ENCODE results near the gene SEZ6. TPM values are rescaled to one million over a fixed set of nuclear protein-coding genes. Genes with fewer than 3 reads are reported as not detected.

SEZ6 gene
- total RNA-seq, 2 donors from 2014 or later: 0.12 to 0.31 TPM

DNA sequence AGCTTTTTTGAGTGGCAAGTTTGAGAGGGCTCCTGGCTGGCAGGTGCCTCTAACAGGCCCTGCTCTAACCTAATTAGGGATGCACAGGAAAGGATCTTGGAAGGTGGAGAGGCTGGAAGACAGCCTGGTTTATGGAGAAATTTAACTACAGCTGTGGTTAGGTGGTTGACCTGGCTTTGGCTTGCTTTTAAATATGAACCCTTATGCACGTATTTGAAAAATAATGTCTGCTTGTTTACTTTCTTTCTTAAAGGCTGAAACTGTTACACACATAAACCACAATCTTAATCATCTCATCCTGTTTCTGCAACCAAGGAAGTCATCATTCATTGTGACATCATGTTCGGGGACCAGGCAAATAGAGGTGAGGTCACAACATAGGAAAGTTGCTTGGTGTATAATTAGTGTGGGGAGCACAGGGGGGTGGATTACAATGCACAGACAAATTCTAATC is 79.9 kb downstream of the SEZ6 start:
- intact Hi-C loops (cut with DNase I): no loop called here
- peak; percentile 48 to 85 for ATAC-seq
- DNase-seq: no peak

DNA sequence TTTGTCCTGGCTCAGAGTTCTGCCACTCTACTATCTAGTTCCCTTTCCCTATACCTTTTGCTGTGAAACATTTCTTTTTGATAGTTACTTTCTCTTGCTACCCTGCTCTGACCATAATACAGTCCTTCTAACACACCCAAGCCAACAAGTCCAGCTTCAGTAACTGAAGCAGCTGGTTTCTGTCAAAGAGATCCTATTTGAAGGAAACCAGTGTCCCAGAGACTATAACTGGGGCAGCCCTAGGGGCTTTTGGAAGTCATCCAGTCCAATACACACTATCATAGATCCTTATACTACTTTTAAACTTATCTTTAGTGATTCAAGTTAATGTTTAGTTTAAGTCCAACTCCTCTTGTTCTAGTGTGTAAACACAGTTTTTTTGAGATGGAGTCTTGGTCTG is 85.6 kb downstream of the SEZ6 start:
- ATAC-seq (no peak), DNase-seq (no peak)
- intact Hi-C loops (cut with DNase I): no loop called here

DNA sequence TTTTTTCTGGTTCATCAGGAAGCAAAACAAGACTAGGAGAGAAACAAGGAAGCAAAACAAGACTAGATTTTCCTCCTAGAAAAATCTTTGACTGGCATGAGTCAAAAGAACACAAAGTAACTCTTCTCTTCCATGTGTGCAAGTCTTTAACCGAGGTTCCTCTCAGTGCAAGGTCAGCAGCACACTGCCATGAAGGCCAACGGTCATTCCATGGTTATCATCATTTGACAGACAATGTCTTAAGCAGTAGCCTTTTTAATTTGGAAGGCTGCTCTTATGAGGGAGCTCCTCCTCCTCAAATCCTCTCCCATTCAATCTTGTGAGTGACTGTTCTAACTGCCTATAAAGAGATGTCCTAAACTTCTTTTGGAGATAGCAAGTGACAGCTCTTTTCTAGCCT is 87.5 kb downstream of the SEZ6 start:
- DNase-seq (no peak), ATAC-seq (no peak)
- intact Hi-C loops (cut with DNase I): loop anchor here in 1 of 2 donors (5.0 kb wide), 1 partner anchor 156 kb away; no protein-coding TSS in a partner anchor

DNA sequence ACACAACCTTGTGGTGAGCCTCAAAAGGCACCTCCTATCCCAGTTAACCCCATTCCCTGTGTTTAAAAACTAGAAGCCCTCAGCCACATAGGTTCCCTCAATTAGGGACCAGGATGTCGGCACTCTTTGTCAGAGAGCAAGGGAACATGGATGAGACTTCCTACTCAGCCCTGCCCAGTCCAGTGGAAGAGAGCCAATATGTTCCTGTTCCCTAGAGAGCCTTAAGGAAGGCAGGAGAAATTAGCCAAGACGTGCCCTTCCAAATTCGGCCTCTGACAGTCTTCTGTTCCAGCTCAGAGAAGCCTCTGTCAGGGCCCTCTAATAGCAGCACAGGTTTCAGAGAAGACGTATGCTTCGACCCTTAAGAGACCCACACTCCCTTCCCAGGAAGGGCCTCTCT is 88.4 kb downstream of the SEZ6 start:
- no peak for ATAC-seq
- no peak for DNase-seq
- intact Hi-C loops (cut with DNase I): loop anchor here in 1 of 2 donors (5.0 kb wide), 1 partner anchor 155 kb away; no protein-coding TSS in a partner anchor

DNA sequence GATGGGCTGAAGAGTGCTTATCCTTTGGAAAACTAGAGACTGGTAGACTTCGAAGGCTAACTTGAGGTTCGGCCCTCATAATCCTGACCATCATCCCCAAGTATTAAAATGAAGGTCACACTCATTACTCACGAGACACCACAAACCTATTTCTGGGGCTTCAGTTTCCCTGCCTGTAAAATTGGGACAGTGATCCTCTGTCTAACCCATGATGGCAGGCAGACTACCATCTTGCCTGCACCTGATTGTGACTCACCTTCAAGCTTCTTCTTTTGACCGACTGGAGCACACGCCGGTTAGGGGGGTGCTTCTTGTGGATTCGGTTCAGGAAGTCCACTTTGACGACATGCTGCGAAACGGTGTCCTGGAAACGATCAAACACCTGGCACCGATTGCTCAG is 88.8 kb downstream of the SEZ6 start:
- intact Hi-C loops (cut with DNase I): loop anchor here in 1 of 2 donors (5.0 kb wide), 1 partner anchor 155 kb away; no protein-coding TSS in a partner anchor
- ATAC-seq (no peak), DNase-seq (no peak)

DNA sequence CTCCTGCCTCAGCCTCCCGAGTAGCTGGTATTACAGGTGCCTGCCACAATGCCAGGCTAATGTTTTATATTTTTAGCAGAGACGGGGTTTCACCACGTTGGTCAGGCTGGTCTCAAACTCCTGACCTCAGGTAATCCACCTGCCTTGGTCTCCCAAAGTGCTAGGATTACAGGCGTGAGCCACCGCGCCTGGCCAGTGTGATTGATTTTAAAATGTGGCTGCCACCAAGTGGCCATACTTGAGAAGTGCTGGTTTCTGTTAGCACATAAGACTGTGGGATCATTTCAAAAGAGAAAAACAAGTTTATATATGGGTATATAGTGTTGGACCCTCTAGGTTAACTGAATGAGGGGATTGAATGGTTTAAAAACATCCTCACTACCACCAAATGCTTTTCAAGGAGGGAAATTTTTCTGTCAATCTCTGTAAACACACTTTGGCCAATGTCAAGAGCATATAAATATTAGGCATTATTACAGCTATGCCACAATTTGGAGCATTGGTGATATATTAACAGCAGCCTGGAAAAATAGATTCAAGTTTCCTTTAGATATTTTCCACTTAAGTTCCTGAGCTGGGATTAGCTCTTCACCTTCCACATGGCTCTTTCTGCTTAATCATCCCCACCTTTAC is 89.4 kb downstream of the SEZ6 start:
- DNase-seq (no peak), ATAC-seq (peak; percentile 63 to 71)
- intact Hi-C loops (cut with DNase I): loop anchor here in 1 of 2 donors (5.0 kb wide), 1 partner anchor 154 kb away; no protein-coding TSS in a partner anchor

DNA sequence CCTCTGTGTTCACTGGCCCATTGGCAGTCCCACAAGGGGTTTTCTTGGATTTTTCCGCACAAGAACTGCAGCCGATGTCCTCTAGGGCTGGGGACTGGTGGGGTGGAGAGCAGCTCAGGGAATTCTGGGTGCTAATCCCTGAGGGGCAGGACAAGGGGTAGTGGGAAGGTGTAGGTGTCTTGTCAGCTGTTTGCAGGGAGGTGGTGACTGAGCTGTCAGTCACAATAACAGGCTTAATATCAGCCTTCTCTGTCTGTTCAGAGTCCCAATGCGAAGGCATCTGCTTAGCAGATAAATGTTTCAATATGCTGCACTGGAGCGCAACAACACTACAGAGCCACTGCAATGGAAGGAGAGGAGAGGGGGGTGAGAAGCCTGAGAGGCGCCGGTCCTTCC is 92.9 kb downstream of the SEZ6 start:
- ATAC-seq (no peak), DNase-seq (no peak)
- intact Hi-C loops (cut with DNase I): no loop called here

DNA sequence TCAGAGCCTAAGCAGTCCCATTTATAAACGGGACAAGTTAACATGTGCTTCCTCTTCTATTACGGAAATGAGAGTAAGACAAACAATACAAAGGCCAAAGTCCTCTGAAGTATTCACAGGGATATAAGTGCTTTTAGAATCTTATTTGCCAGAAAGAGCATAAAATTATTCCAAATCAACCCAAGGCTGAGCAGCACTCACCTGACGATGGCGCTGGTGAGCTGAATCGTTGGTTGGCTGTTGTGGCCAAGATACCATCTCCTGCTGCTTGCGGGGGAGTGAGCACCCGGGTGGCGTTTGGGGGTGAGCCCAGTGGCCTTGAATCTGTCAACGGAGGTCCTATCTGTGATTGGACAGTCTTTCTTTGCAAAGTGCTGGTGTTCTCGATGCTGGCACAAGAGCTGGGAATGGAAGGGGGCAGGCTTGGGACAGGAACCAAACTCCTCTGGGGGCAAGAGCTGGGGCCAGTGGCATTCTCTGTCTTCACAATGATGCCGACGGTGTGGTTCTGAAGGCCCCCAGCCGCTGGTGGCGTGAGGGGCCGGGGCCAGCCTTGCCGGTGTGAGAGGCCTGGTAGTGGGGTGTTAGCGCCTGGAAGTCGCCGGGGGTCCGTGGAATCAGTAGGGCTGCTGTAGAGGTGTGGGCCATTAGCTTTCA is 93.4 kb downstream of the SEZ6 start:
- intact Hi-C loops (cut with DNase I): no loop called here
- ATAC-seq (no peak), DNase-seq (no peak)

DNA sequence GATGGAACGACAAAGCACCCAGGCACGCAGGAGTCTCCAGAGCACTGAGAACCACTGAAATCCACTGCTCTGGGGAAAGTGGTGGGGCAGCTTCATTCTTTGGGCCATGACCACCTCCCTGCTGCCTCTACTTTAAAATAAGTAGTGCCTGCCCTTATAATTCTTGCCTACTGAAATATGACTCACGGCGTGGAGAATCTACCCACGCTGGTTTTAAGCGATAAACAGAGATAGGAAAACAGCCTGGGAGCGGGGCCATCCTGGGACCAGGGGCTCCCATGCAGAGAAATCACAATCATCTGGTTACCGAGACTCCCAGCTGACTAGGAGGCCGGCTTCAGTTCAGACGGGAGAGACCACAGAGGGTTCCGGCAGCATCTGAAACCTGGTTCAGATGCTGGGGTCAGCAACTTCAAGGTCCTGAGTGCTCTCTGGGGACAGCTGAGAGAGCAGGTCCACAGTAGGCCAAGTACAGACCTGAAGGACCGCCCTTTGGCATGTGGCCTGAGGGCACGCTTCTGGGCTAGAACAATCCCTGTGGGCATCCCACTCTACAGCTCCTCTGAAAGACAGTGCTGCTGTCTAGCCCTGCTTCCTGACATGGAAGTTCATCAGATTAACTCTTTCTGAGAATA is 94.3 kb downstream of the SEZ6 start:
- intact Hi-C loops (cut with DNase I): no loop called here
- ATAC-seq (no peak), DNase-seq (no peak)

DNA sequence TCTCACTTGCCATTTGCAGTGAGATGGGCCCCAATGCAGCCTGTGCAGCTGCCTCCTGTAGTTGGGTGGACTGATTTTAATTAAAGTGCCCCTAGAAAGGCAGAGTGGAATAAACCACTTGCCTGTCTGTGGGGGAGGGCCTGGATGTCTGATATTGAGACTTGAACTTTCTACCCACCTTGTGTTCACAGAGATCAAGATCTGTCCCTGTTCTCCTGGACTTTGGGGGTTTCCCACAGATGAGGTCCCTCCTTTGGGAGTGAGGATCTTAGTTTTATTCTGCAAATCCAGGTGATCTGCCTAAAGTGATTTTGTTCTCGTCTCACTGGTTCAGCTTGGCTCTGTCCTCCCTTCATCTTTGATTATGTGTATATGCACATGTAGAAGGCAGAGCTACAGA is 95.3 kb downstream of the SEZ6 start:
- intact Hi-C loops (cut with DNase I): no loop called here
- ATAC-seq: no peak
- DNase-seq: no peak

DNA sequence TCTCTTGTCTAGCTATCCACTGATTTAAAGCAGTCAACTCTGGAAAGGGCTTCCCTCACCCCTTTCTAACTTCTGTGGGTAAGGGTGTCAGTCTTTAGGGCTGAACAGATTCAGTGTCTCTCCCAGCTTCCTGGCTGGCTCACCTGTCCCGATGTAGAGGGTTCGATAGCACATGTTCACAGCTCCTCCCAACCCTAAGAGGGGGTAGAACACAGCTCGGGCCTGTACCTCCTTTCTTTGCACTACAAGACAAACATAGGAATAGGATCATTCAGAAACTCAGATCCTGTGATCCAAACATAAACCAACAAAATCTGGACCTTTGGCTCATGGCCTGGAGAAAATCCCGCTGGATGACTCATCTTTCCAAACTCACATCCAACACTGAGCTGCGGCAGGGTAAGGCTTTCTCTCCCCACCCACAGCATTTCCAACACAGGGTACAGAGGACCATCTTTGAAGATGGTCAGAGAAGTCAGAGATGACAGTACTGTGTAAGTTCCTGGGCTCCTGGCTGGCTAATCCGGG is 97.1 kb downstream of the SEZ6 start:
- intact Hi-C loops (cut with DNase I): loop anchor here in 1 of 2 donors (10.0 kb wide), 1 partner anchor 144 kb away; no protein-coding TSS in a partner anchor
- peak; percentile 44 to 71 for ATAC-seq
- DNase-seq: peak; percentile 49

DNA sequence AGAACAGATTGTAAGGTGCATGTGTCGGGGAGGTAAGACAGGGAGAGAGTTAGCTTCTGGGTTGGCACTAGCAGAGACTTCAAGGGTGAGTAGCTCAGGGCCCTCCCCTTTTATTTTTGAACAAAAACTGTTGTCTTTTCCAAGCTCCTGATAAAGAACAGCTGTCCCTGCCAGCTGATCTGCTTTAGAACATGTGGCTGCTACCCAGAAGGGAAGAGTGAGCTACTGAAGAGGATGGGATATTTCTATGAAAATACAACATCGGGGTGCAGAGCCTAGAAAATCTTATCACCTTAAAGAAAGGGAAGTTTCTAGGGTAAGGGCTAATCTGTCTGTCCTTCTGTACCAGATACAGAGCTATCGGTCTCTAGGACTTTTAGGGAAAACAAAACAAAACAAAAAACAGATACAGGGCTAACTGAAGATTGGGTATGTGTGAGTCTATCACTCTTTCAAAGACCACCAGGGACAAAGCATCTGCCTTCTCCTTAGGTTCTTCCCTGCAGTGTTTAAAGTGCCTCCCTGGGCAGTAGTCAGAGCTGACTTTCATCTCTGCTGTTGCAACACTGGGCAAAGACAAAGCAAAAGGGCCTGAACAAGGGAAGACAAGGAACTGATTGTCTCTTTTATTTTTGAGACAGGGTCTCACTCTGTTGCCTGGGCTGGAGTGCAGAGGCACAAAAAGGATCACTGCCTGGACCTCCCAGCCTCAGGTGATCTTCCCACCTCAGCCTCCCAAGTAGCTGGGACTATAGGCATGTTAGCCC is 97.9 kb downstream of the SEZ6 start:
- peak in 1 of 2 donors; percentile 8 for ATAC-seq
- intact Hi-C loops (cut with DNase I): loop anchor here in 1 of 2 donors (10.0 kb wide), 1 partner anchor 143 kb away; no protein-coding TSS in a partner anchor
- DNase-seq: no peak

DNA sequence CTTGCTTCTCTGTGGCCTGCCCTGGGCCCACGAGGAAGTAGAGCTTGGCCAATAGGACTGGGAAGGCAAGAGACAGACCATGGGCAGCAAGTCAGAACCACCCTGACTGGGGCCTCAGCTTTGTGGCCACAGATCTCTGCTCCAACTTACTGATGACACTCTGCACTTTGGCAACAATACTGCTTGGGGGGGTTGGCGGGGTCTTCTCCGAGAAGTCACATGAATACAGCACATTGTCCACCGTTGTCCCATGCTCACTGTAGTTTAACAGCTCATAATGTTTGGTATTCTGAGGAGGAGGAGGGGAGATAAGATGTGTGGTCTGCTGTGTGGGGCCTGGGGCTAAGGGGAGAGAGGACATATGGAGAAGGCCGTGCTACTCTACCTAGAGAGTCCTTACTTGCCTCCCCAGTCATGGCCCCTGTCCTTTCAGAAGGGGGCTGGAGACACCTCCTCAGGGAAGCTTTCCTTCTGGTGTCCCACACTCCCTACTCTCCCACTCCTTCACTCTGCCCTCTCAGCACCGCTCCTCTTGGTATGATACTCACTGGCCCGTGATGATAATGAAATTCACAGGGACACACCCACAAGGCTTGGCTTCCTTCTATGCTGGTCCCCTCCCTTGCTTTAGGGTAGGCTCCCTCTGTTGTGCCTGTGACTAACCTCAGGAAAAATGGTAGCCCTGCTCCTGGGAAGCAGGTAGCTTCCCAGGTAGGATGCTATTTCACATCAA is 99.0 kb downstream of the SEZ6 start:
- DNase-seq (no peak), ATAC-seq (no peak)
- intact Hi-C loops (cut with DNase I): loop anchor here in 1 of 2 donors (10.0 kb wide), 1 partner anchor 142 kb away; no protein-coding TSS in a partner anchor

DNA sequence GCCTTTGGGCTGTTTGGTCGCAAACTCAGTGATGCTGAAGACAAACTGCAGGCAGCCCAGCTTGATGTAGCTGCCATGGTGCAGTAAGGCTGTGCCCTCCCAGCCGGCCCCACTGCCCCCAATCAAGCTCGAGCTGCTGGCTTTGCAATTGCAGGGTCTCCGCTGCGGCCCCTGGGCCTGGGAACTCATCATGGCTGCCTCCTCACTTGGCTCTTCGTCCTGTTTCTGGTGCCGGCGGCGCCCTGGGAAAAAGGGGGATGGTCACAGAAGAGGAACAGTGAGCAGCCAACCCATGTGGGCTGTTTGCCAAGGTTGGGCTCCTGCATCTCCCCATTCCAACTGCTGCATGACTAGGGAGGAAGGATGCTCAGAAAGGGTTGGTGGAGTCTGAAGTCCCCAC is 99.6 kb downstream of the SEZ6 start:
- ATAC-seq: no peak
- no peak for DNase-seq
- intact Hi-C loops (cut with DNase I): loop anchor here in 1 of 2 donors (10.0 kb wide), 1 partner anchor 141 kb away; no protein-coding TSS in a partner anchor
